Esophagus squamous epithelium (tissue), 5 donors: ENCODE results near the gene SREBF2. TPM values are rescaled to one million over a fixed set of nuclear protein-coding genes. Genes with fewer than 3 reads are reported as not detected.

Source experiments
- DNase-seq: peaks from one replicate; lab custom pipeline; 2025; lab: John Stamatoyannopoulos, UW
- H3K27ac ChIP-seq, 4 donors: fragments of 200-600 bp; sonication (generic); one replicate each; pipeline ENCODE4 v1.5.1; 2016 to 2019; ENCODE audit warnings: mild to moderate bottlenecking in 1 of 4
- H3K27me3 ChIP-seq, 4 donors: fragments of 200-600 bp; sonication (generic); 1 replicate in 3 of 4; 2 replicates in 1 of 4; pipeline versions ENCODE4 v1.5.1 to v1.6.0; 2017 to 2021; ENCODE audit warnings: antibody characterized with exemption in 1 of 4
- H3K36me3 ChIP-seq, 3 donors: fragments of 200-600 bp; sonication (generic); one replicate each; pipeline ENCODE4 v1.5.1; 2016 to 2019
- H3K4me1 ChIP-seq, 3 donors: fragments of 200-600 bp; sonication (generic); one replicate each; pipeline ENCODE4 v1.5.1; 2017 to 2019
- H3K4me3 ChIP-seq, 4 donors: fragments of 200-600 bp; sonication (generic); 1 replicate in 3 of 4; 2 replicates in 1 of 4; pipeline ENCODE4 v1.5.1; 2016 to 2019; ENCODE audit warnings: mild to moderate bottlenecking in 2 of 4, moderate library complexity in 1 of 4
- H3K9me3 ChIP-seq, 3 donors: fragments of 200-600 bp; sonication (generic); one replicate each; pipeline ENCODE4 v1.5.1; 2016 to 2019
- POLR2A ChIP-seq, 4 donors: fragments of 450-650 bp; IDR thresholded peaks; one replicate each; pipeline ENCODE4 v1.6.1; 2017; ENCODE audit warnings: antibody characterized with exemption in 4 of 4, mild to moderate bottlenecking in 4 of 4, moderate library complexity in 3 of 4
- WGBS, 2 donors: methylation state at CpG; one replicate each; pipeline ENCODE4 v1.1.5; 2018; 5-methylcytosine and 5-hydroxymethylcytosine counted together
- intact Hi-C: fragments of 100-400 bp; cut with DNase I; formaldehyde crosslinking; loops from one replicate; pipeline ENCODE4 v1.15.0; 2022
- total RNA-seq, 4 donors: library from RNA; depleted of rRNA; stranded (reverse); fragments of >200 nt; gene quantifications; one replicate each; pipeline ENCODE4 v1.1.0, GENCODE V29; 2016
- TF ChIP-seq, protein P1 (sequence below), 6 experiments: fragments of 450-650 bp in 4 of 6; fragments of 200-600 bp in 2 of 6; sonication (generic) in 2 of 6; IDR thresholded peaks; one replicate each; pipeline ENCODE4 v1.5.1; 2016 to 2019; ENCODE audit warnings: antibody characterized with exemption in 6 of 6, mild to moderate bottlenecking in 4 of 6, moderate library complexity in 4 of 6
- donor health status: DM: yes; HTN: yes; CAD: no.

SREBF2 gene
- total RNA-seq, 4 donors from 2014 or later, result 72.8 to 138 (median 98.6) TPM

DNA sequence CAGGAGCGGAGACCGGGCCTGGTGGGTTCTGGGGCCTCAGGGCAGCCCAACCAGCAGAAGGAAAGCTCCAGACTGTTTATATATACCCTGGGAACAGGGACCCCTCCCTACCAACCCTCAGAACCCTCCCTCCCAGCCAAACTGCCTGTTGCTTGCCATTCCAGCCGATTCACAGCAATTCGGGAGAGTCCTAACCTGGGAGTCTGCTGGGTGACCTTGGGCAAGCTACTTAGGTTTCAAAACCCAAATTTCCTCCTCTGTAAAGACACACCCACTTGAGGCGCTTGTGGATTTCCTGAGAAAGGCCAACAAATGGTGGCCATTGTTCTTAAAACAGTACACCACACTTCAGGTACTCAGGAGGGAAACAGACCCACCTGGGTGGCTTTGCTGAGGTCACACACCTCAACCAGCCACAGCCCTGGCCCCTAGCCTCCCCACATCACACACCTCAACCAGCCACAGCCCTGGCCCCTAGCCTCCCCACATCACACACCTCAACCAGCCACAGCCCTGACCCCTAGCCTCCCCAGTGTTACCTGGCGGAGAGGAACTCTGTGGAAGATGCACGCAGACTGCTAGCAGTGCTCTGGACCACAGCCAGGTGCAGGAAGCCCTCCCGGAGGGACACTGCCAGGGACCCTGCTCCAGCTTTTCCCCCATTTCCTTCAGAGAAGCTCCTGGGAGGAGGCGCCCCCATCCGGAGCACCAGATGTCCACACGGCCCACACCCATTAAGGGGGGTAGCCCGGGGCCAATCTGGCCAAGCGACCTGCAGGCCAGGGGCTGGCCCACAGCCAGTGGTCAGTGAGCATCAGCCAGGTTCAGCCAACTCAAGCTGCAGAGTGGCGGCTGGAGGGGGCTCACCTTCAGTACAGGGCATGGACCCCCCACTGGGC, 75.8 kb downstream of the SREBF2 start:
- no peak for DNase-seq
- WGBS, 2 donors, result 44 to 60% methylated on average over 2 to 10 of the region's 14 CpGs
- H3K4me3 ChIP-seq, result no peak overlapping the region
- no peak for TF ChIP-seq POLR2A (IDR thresholded peaks at IDR 0.05)
- TF ChIP-seq, protein P1, sequence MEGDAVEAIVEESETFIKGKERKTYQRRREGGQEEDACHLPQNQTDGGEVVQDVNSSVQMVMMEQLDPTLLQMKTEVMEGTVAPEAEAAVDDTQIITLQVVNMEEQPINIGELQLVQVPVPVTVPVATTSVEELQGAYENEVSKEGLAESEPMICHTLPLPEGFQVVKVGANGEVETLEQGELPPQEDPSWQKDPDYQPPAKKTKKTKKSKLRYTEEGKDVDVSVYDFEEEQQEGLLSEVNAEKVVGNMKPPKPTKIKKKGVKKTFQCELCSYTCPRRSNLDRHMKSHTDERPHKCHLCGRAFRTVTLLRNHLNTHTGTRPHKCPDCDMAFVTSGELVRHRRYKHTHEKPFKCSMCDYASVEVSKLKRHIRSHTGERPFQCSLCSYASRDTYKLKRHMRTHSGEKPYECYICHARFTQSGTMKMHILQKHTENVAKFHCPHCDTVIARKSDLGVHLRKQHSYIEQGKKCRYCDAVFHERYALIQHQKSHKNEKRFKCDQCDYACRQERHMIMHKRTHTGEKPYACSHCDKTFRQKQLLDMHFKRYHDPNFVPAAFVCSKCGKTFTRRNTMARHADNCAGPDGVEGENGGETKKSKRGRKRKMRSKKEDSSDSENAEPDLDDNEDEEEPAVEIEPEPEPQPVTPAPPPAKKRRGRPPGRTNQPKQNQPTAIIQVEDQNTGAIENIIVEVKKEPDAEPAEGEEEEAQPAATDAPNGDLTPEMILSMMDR (IDR thresholded peaks at IDR 0.05), result no peak
- no peaks in the 10 kb centered on the region for H3K9me3 ChIP-seq
- H3K36me3 ChIP-seq, result peaks cover 22 to 44% (median 22%) of the 10 kb centered on the region in 3 donors
- H3K27me3 ChIP-seq, result peaks cover 19 to 50% (median 24%) of the 10 kb centered on the region in 4 donors
- intact Hi-C loops, result no loop called here
- peaks cover 13 to 39% (median 19%) of the 10 kb centered on the region in 3 donors for H3K4me1 ChIP-seq
- peak overlapping the region in 1 of 4 donors; percentile 9 for H3K27ac ChIP-seq

DNA sequence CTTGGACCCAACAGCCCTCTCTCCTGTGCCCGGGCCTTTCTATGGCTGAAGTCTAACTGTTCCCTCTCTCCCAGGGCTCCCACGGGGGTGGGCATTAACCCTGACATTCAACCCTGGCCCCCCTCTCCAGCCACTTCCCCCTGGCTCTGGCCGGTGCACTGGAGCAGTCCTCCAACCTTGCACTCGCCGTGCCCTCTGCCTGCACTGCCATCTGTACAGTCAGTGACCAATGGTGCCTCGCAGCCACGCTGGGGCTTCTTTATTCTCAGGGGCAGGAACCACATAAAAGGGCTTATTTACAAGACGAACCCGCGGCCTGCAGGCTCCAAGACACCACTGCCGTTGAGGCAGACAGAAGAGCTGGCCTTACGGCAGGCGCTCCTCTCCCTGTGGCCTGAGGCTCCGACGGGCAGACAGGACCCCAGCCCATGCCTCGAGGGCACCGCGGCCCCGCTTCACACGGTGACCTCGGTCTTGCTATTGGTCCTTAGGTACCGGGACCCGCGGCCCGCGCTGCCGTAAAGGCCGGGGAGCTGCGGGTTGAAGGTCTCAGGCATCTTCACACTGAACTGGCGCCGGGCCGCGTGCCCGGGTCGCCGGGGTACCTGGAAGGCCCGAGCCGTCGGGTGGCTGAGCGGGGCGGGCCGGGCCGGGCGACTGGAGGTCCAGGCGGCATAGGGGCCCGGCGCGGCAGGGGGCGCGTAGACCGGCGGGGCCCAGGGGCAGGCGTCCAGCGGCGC, 76.6 kb downstream of the SREBF2 start:
- intact Hi-C loops, result no loop called here
- H3K36me3 ChIP-seq, result peaks cover 18 to 35% (median 22%) of the 10 kb centered on the region in 3 donors
- H3K9me3 ChIP-seq, result no peaks in the 10 kb centered on the region
- H3K27me3 ChIP-seq, result peaks cover 26 to 58% (median 27%) of the 10 kb centered on the region in 4 donors
- TF ChIP-seq, protein P1 (IDR thresholded peaks at IDR 0.05), result no peak
- no peak for TF ChIP-seq POLR2A (IDR thresholded peaks at IDR 0.05)
- peaks cover 13 to 47% (median 27%) of the 10 kb centered on the region in 3 donors for H3K4me1 ChIP-seq
- peak overlapping the region in 3 of 4 donors; percentile 11 to 63 (median 41) for H3K4me3 ChIP-seq
- 53% methylated on average over 4 of the region's 55 CpGs; no CpG with 5 or more reads in 1 of the 2 donors for WGBS, 2 donors
- H3K27ac ChIP-seq, result peak overlapping the region in 1 of 4 donors; percentile 9
- no peak for DNase-seq

DNA sequence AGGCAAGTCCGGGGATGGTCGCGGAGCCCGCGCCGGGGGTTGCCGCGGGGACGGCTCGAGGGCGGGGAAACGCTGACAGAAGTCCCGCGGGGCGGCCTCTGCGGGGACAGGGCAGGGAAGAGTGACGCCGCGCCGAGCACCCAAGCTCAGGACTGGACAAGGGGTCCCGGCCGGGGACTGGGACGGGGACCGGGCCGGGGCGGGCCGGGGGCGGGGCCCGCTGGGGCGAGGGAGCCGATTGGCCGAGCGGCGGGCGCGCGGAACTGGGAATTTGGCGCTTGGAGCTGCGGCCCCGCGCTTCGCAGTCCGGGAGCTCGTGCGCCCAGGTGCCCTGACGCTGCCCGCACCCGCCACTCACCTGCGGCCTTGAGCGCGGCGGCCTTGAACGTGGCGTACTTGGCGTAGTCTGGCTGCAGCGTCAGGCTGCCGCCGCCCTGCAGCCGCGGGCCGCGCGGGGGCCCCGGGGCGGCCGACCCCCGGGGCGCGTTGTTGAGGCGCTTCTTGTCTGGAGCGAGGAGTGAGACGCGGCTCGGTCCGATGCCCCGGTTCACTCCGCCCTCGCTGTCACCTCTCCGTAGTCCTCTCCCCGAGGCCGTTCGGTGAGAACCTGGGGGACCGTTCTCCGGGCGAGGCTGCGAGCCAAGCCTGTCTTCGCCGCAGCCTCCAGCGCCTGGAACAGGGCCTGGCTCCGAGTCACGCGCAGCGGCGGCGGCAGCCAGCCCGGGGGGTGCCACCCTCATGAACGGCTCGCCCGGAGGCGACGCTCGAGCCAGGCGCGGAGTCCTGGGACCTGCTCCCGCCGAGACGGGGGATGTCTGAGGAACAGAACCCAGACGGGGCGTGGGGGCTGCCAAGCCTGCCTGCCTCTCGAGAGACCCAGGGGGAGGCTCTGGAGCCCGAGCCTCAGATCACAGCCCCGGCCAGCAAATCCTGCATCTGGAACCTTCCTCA, 77.4 kb downstream of the SREBF2 start:
- no peak for DNase-seq
- peak overlapping the region; percentile 11 to 63 (median 28) for H3K4me3 ChIP-seq

DNA sequence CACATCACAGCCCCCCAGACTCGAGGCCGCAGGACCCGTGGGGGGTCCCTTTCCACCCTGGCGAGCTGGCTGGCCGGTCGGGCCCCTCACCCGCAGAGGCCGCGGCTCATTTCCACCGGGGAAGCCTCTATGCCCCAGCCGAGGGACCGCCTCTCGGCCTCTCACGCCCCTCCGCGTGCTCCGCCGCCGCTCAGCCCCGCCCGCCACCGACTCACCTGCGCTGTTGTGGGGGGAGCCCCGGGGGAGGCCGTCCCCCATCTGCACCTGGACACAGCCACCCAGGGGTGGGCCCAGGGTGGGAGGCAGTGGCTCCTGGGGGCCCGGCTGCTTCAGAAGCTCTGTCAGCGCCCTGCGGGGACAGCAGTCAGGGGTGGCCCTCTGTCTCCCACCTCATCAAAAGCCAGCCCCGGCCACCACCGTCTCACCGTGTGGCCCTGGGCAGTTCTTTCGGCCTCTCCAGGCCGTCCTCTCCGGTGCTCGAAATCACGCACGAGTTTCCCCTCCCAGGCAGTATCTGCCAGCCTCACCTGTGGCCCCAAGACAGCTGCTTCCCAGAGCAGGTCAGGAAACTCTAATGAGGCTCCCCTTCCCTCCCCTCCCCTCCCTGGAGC, 78.2 kb downstream of the SREBF2 start:
- peak overlapping the region; percentile 11 to 63 (median 28) for H3K4me3 ChIP-seq
- no peak overlapping the region for H3K27ac ChIP-seq
- H3K4me1 ChIP-seq, result peaks cover 18 to 59% (median 38%) of the 10 kb centered on the region in 3 donors
- peaks cover 29 to 75% (median 38%) of the 10 kb centered on the region in 4 donors for H3K27me3 ChIP-seq
- 30% methylated on average over 5 of the region's 37 CpGs; no CpG with 5 or more reads in 1 of the 2 donors for WGBS, 2 donors
- DNase-seq, result no peak
- peaks cover 2 to 19% (median 7%) of the 10 kb centered on the region in 3 donors for H3K36me3 ChIP-seq
- H3K9me3 ChIP-seq, result no peaks in the 10 kb centered on the region
- intact Hi-C loops, result no loop called here
- no peak for TF ChIP-seq POLR2A (IDR thresholded peaks at IDR 0.05)
- TF ChIP-seq, protein P1 (IDR thresholded peaks at IDR 0.05), result no peak

More for the DNA sequence above, 77.4 kb downstream of the SREBF2 start:
- TF ChIP-seq, protein P1 (IDR thresholded peaks at IDR 0.05), result no peak
- no peak for TF ChIP-seq POLR2A (IDR thresholded peaks at IDR 0.05)
- Histone ChIP-seq H3K4me1 (peaks cover 16 to 55% (median 35%) of the 10 kb centered on the region in 3 donors), H3K27me3 (peaks cover 26 to 67% (median 31%) of the 10 kb centered on the region in 4 donors), H3K9me3 (no peaks in the 10 kb centered on the region), H3K27ac (no peak overlapping the region), H3K36me3 (peaks cover 9 to 27% (median 15%) of the 10 kb centered on the region in 3 donors)
- WGBS, 2 donors, result 15% methylated on average over 4 of the region's 112 CpGs; no CpG with 5 or more reads in 1 of the 2 donors
- intact Hi-C loops, result no loop called here
